ENCODE data around the gene KRT79.
"Not testable (repeated sequence)": the region's sequence is repeated elsewhere in the genome, so short reads cannot be mapped to it uniquely, and the experiment has no call there.

The KRT79 gene

GRCh38 chr12:52860102-52860823, 26.2 kb upstream of the KRT79 start:
- DNase-seq = peak; percentile 83

DNA sequence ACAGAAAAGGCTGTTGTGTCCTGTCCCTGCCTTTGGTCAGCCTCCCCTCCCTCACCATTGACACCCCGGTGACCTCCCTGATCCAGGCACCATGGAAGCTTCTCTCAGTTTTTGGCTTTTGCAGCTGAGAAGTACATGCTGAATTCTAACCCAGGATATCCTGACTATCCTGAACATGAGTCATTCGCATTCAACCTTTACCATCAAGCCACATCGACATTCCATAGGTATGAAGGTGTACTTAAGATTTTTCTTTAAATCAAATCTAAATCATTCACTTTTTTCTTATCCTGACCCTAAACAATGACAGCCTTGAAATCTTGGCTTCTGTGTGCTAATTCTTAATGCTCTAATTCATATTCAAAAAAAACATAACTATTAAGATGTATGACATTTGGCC, 23.4 kb upstream of the KRT79 start:
- no peak for DNase-seq

- DNase-seq = no peak
Measured at GRCh38 chr12:52856787-52857186, 22.7 kb upstream of the KRT79 start.

DNA sequence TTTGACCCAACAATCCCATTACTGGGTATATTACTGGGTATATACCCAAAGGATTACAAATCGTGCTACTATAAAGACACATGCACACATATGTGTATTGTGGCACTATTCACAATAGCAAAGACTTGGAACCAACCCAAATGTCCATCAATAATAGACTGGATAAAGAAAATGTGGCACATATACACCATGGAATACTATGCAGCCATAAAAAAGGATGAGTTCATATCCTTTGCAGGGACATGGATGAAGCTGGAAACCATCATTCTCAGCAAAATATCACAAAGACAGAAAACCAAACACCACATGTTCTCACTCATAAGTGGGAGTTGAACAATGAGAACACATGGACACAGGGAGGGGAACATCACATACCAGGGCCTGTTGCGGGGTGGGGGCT, 22.0 kb upstream of the KRT79 start:
- DNase-seq = not testable (repeated sequence)

GRCh38 chr12:52851787-52852186, 17.7 kb upstream of the KRT79 start:
- no peak for DNase-seq

DNA sequence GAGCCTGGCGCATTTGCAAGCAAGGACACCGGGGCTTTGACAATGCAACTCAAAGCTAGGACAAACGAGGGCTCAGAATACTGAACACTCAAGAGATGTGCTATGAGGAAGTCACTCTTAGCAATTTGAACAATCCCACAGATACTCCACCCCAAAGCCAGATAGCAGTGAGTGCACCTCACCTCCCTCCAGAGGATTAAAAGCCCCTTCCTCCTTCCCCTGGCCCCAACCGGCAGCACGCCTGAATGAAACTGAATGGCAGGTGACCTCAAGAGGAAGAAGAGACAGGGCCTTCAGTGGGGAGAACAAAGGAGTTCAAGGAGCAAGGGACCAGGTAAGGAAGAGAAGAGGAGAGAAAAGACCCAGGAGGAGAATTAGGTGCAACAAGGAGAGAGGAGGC, 16.6 kb upstream of the KRT79 start:
- DNase-seq = no peak

- DNase-seq = no peak
Measured at GRCh38 chr12:52849511-52849910, 15.4 kb upstream of the KRT79 start.

DNA sequence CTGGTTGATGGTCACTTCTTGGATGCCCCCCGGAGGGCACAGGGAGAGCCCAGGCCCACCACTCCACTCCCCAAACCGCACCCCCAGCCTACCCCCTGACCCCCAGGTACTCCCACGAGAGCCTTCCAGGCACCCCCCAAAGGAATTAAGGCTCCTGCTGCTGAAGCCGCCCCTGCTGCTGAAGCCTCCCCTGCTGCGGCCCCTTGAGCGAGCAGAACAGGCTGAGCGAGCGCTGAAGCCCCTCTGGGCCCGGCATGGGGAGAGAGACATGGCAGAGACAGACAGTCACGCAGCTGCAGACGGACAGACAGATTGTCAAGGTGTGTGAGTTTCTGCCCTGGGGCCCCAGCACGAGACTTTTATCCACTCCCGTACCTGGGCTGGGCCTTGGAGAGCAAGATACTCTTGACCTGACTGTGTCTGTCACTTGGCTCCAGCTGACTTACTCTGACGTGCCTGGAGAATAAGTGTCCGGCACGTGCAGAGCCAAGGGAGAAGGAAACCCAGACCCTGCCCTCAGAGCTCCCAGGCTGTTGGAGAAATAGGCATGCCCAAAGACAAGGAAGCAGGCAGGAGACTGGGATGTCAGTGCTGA, 14.6 kb upstream of the KRT79 start, which contains the start of gene KRT78:
KRT78 (minus strand) TSS at position 334 of the 595 bp plus-strand sequence; CDS start at position 270, 64 bp downstream.
- DNase-seq = no peak

DNA sequence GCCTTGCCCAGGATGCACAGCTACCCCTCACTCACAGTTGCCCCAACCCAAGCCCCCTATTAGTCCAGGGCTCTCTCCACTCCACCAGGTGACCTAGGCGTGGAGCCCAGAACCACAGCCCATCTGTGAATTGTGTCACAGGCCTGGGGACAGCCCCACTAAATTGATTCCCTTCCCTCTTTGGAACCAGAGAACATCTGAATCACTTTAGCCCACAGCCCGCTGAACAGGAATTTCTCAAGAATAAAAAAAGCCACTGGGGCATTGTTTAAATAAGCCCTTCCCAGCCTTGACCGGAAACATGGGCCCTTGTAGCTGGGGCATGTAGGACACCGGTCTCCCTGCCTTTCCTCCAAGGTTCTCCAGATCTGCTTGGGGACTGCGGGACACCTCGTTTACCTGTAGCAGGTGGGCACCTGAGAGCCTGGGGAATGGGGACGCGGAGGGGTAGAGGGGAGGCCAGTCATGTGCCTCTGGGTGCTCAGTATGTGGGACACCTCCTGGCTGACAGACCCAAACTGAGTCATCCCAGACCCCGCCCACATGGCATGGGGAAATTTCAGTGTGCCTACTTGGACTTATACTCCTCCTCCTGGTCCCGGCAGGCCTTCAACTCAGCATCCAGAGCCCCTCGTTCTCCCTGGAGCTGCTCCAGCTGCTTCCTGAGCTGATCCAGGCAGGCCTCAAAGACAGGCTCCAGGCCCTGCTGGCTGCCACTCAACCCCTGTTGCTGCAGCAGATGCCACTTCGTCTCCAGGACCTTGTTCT, 13.4 kb upstream of the KRT79 start:
- peak; percentile 77 for DNase-seq

DNA sequence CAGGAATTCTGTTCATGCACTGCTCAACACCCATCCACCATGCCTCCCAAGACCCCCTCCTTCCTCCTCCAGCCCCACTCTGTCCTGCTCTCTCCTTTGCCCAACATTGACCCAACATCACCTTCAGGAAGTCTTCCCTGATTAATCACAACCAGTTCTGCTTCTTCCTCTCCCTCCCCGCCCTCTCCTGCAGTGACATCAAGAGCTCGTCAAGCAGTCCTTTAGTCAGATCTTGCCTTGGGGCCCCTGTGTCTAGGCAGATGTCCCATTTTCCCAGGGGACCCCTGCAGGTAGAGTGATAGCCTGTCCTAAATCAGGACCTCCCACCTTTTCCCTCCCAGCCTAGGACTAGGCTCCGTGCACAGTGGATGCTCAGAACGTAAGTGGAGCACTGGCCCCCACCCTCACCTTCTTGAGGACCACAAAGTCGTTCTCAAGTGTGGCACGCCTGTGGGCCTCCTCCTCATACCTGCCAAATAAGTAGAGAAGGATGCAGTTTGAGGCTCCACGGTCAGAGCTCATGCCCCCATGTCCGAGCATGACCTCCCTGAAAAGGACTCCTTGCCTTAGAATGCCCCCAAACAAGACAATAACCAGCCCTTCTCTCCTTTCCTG, 12.4 kb upstream of the KRT79 start:
- peak; percentile 56 for DNase-seq

- no peak for DNase-seq
Measured at GRCh38 chr12:52845946-52846345, 11.8 kb upstream of the KRT79 start.

DNA sequence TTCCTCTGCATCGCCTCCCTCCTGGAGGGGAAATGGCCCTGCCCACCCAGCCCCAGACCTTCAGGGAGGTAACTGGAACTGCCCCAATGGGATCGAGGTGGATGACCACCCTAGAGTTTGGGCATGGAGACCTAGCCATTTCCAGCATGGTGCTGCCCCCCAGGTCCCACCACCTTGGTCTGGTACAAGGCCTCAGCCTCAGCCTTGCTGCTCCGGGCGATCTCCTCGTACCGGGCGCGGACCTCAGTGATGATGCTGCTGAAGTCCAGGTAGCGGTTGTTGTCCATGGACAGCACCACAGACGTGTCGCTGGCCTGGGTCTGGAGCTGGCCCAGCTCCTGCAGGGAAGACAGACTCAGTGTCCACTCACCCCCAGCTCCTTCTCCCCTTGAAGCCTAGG, 10.3 kb upstream of the KRT79 start:
- DNase-seq = no peak

DNA sequence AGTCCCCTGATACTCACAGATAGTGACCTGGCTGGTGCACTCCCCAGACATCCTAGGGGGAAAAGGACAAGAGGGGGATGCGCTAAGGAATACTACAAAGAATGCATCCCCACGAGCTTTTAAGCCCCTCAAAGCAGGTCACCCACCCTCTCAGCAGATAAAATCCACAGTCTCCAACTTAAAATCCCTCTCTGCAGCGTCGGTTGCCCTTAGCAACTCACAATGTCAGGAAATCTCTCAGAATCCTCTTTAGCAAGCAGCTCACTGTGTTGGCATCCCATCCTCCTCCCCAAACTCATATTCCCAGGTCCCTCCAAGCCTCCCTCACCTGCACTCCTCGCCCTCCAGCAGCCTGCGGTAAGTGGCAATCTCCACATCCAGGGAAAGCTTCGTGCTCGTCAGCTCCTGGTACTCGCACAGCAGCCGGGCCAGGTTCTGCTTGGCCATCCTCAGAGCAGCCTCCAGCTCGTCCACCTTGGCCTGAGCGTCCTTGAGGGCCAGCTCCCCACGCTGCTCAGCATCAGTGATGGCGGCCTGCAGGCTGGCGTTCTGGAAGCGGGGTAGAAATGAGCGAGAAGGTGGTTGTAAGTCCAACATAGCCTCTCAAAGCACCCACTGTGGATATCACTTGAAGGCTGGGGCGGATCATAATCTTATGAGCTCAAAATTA, 5.5 kb upstream of the KRT79 start:
- DNase-seq = no peak

DNA sequence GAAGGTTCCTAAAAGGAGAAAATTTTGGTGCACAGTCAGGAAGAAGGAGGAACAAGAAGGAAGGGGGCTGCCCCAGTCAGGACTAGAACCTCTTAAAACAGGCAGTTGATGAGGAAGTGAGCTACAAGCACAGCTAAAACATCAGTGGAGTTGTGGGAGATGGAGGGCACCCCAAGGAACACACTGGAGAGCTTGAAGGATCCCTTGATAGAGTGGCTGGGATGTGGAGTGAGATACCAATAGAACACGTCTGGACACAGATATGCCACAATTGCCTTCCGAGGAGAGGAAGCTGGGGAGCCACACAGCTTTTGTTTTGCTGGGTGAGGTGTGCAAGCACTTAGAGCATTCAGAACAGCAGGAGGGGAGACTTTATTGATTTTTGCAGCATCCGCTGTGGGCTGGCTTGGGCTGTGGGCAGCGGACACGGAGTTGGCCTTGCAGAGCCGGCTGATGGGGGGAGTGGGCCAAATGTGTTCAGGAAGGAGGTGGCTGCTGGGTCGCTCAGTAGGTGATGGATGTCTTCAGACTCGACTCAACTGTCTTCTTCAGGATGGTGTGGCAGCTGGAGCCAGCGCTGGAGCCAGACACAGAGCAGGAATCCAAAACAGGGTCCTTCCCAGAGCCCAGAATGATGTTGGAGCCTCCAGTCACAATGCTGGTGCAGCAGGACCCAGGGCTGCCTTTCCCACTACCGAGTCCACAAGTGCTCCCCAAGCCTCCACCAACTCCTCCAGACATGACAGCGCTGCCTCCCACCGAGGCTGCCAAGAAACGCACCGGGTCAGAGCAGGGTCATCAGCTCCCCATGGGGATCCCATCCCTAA, 4.7 kb upstream of the KRT79 start:
- DNase-seq = peak; percentile 77

GRCh38 chr12:52837781-52838608, 3.9 kb upstream of the KRT79 start:
- DNase-seq = no peak

- peak; percentile 86 for DNase-seq
Measured at GRCh38 chr12:52837413-52837741, 3.3 kb upstream of the KRT79 start.

- DNase-seq = no peak
Measured at GRCh38 chr12:52836491-52837412, 2.6 kb upstream of the KRT79 start.

- DNase-seq = peak; percentile 91
Measured at GRCh38 chr12:52836042-52836466, 1.9 kb upstream of the KRT79 start.

DNA sequence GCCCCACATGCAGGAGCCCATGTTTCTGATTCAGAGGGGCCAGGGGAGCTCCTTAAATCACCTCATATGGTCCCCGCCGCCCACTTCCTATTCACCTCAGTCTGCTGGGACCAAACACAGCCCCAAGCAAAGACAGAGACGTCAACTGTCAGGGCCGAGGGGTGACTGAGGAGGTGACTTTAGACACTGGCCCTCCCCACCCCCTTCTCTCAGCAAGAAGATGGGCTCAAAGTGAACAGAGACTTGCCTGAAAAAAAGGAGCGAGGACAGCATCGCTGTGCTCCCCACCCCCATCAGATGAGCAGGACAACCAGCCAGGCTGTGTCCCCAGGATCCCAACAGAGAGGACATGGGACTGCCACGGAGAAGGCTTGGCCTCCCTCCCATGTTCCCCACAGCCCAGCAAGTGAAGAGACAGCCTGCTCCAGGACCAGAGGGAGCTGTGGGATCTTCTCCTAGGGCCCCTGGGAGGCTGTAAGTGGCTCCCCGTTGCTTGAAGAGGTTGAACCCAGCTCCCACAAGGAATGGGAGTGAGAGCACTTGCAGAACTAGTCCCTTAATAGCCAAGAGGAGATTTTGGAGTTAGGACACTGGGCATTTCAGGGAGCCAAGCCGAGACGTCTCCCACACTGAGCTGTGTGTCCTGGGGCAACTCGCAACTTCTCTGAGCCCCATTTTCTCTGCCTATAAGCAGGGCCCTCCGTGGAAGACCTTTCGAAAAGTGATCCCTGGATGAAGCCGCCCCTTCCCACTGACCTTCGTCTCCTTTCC, 1.3 kb upstream of the KRT79 start:
- no peak for DNase-seq

DNA sequence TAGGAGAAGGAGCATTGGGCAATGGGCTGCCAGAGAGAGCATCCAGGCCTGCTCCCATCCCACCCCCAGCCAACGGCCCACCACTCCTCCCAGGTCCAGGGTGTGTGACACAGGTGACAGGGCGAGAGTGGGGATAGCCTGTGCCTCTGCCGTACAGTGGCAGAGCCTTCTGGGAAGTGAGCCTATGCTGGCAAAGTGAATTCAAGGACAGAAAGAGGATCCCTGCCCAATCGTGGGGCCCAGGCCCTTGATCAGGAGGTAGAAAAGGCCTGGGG, 553 bp upstream of the KRT79 start:
- DNase-seq = no peak
